Fibroblast of pulmonary artery (primary cell): ENCODE results near the gene RAPGEF5.

Experiments
- DNase-seq: peaks from one replicate; pipeline ENCODE4 v3.0.0-alpha.2; 2010; ENCODE audit warnings: low read depth
- H3K4me3 ChIP-seq: replicated peaks from 2 replicates; pipeline ENCODE4 v1.5.1; 2011; ENCODE audit warnings: low read depth, mild to moderate bottlenecking, control low read depth, low read length, moderate library complexity
- TF ChIP-seq, protein P1 (sequence below): IDR thresholded peaks from 2 replicates; pipeline ENCODE4 v1.5.1; 2011; ENCODE audit warnings: mild to moderate bottlenecking, control low read depth, low read length, inconsistent platforms; ENCODE audit errors: missing control alignments

RAPGEF5 gene

GRCh38 chr7:22152690-22153089 is 204.3 kb downstream of the RAPGEF5 start:
- TF ChIP-seq, protein P1, sequence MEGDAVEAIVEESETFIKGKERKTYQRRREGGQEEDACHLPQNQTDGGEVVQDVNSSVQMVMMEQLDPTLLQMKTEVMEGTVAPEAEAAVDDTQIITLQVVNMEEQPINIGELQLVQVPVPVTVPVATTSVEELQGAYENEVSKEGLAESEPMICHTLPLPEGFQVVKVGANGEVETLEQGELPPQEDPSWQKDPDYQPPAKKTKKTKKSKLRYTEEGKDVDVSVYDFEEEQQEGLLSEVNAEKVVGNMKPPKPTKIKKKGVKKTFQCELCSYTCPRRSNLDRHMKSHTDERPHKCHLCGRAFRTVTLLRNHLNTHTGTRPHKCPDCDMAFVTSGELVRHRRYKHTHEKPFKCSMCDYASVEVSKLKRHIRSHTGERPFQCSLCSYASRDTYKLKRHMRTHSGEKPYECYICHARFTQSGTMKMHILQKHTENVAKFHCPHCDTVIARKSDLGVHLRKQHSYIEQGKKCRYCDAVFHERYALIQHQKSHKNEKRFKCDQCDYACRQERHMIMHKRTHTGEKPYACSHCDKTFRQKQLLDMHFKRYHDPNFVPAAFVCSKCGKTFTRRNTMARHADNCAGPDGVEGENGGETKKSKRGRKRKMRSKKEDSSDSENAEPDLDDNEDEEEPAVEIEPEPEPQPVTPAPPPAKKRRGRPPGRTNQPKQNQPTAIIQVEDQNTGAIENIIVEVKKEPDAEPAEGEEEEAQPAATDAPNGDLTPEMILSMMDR, result no peak
- no peak for DNase-seq
- H3K4me3 ChIP-seq, result no peak overlapping the region

GRCh38 chr7:22151901-22152300 is 205.1 kb downstream of the RAPGEF5 start:
- H3K4me3 ChIP-seq, result no peak overlapping the region
- TF ChIP-seq, protein P1, result no peak
- DNase-seq, result no peak

DNA sequence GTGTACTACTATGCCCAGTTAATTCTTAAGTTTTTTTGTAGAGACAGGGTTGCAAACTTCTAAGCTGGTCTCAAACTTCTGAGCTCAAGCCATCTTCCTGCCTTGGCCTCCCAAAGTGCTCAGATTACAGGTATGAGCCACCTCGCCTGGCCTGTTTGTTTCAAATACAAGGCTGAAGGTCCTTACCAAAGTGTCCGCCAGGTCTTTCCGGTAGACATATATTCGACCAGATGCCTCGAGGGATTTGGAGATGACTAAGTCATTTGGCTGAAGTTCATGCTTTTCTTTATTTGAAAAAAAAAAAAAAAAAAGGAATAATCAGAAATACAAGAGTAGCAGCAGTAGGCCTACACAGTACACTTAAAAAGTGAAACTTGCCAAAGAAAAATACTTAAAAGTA is 206.7 kb downstream of the RAPGEF5 start:
- DNase-seq, result peak; percentile 37
- TF ChIP-seq, protein P1, result no peak
- H3K4me3 ChIP-seq, result no peak overlapping the region

- no peak overlapping the region for H3K4me3 ChIP-seq
- no peak for DNase-seq
- TF ChIP-seq, protein P1, result no peak
These were observed 209.1 kb downstream of the RAPGEF5 start for GRCh38 chr7:22147868-22148267.

DNA sequence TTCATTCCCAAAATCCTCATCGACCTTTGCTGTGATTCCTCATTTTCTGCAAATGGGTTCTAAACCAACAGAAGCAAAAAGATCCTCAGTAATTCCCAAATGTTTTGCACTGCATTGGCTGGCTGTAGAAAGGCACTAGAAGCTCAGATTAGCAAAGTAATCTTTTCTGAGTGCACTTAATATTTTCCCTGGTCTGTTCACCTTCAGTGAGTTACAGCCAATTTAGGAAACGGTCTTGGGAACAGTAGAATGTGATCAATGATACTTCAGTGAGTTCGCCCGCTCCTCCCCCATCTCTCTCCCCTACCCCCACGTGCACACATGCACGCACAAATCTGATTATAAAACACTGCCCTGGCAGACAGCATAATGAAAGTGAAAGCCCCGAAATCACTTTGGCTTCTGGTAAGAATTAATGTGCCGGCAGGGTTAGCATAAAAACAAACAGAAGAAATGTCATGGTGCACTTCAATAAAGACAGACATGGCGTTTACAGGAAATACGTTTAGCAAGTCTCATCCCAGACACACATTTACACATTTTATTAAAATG is 209.9 kb downstream of the RAPGEF5 start:
- H3K4me3 ChIP-seq, result no peak overlapping the region

DNA sequence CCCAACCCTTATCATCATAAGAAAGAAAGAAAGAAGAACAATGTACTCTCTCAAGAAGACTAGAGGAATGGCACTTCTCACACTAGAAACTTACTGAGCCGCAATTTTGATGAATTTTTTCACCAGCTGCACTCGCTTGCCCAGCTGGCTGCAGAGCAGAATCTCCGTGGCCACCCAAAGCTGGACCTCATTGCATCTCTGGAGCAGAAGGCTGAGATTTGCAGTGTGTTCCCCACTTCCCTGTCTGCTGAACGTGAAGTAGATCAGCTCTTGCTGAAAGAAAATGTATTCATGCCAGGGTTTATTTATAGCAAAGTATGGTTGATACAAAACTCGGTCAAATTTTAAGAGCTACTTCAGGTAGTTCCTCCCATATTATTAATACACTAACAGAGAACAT is 212.0 kb downstream of the RAPGEF5 start:
- TF ChIP-seq, protein P1, result no peak
- DNase-seq, result no peak
- H3K4me3 ChIP-seq, result no peak overlapping the region

More for the DNA sequence above, 209.9 kb downstream of the RAPGEF5 start:
- TF ChIP-seq, protein P1, result no peak
- DNase-seq, result no peak

- H3K4me3 ChIP-seq, result no peak overlapping the region
- no peak for DNase-seq
- TF ChIP-seq, protein P1, result no peak
These were observed 213.5 kb downstream of the RAPGEF5 start for GRCh38 chr7:22143491-22143890.
